ENCODE measurements around the gene TIMM8A.

TIMM8A gene

GRCh38 chrX:101303790-101304189 is 44.8 kb downstream of the TIMM8A start:
- no peaks in the 10 kb centered on the region for H3K4me1 ChIP-seq (ENCODE audit: insufficient read depth, insufficient read length)
- no peaks in the 10 kb centered on the region for H3K36me3 ChIP-seq (ENCODE audit: insufficient read depth, insufficient read length, low read length)
- DNase-seq (ENCODE audit: low read depth, low spot score): no peak
- H3K9me3 ChIP-seq (ENCODE audit: insufficient read depth, low read length): no peaks in the 10 kb centered on the region
- H3K4me3 ChIP-seq (ENCODE audit: insufficient read length, low read depth): no peak overlapping the region
- no peak overlapping the region for H3K9ac ChIP-seq (ENCODE audit: insufficient read length, low read depth)
- TF ChIP-seq ZNF274 (IDR thresholded peaks at IDR 0.05; ENCODE audit: low read depth, low read length) (no peak), YY1 (IDR thresholded peaks at IDR 0.05; ENCODE audit: insufficient read depth, insufficient read length) (no peak), SUZ12 (IDR thresholded peaks at IDR 0.05; ENCODE audit: extremely low read depth, insufficient read depth, insufficient read length) (no peak)
- no peaks in the 10 kb centered on the region for H3K27me3 ChIP-seq (ENCODE audit: insufficient read depth, insufficient read length)
